ENCODE data around the gene CALML6.

The CALML6 gene

DNA sequence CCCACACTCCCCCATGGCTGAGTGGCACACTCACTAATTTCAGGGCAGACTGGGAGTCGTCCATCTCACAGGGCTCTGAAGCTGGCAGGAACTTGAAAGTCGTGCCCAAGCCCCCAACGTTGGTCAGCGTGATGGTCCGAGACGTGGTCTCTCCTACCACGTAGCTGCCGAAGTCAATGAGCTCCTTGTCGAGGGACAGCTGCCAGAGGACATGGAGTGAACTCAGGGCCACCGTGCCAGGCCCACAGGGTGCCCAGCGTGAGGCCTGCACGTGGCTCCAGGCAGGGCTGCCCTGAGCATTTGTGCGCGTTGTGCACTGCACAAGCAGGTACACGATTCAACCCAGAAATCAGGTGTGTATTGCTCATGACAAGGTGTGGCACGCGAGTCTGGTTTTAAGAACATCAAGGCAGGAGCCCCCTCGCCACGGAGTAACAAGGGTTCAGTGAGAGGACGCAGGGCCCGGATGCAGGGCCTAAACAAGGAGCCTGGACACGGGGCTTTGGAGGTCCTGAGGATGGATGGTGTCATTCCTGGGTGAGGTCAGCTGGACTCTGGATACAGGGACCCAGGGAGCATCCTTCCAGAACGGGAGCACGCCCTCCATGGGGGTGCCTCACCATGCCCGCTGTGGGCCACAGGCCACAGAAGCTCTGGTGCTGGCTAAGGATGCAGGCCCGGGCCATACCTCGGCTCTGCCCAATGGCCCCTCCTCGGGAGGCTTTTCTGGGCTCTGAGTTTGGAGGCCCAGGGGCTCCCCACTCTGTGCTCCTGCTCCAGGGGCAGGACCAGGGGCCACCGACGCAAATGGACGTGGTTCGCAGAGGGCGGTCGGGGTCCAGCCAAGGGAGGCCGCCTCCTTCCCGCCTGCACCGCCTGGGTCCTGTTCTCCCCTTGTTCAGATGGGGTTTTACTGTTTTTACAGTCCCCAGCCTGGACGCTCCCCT is 41.8 kb downstream of the CALML6 start:
- Histone ChIP-seq H3K9me3 (replicated peaks; ENCODE audit: low read length) (no peaks in the 10 kb centered on the region), H3K4me1 (ENCODE audit: control insufficient read depth, insufficient read depth, low read length) (peaks cover 5% of the 10 kb centered on the region), H3K4me3 (ENCODE audit: low read length) (no peak overlapping the region), H3K4me2 (ENCODE audit: low read length) (no peak overlapping the region), H3K27me3 (ENCODE audit: control insufficient read depth, insufficient read depth, low read length) (peaks cover 61% of the 10 kb centered on the region), H3K36me3 (ENCODE audit: insufficient read depth, low read length) (no peaks in the 10 kb centered on the region), H3K9ac (ENCODE audit: low read depth, low read length) (no peak overlapping the region)

- Histone ChIP-seq H3K36me3 (ENCODE audit: insufficient read depth, low read length) (no peaks in the 10 kb centered on the region), H3K27me3 (ENCODE audit: control insufficient read depth, insufficient read depth, low read length) (peaks cover 62% of the 10 kb centered on the region), H3K9ac (ENCODE audit: low read depth, low read length) (no peak overlapping the region), H3K4me3 (ENCODE audit: low read length) (no peak overlapping the region), H3K4me1 (ENCODE audit: control insufficient read depth, insufficient read depth, low read length) (peaks cover 5% of the 10 kb centered on the region), H3K4me2 (ENCODE audit: low read length) (no peak overlapping the region), H3K9me3 (replicated peaks; ENCODE audit: low read length) (no peaks in the 10 kb centered on the region)
These were observed 42.5 kb downstream of the CALML6 start for GRCh38 chr1:1957533-1957961.

DNA sequence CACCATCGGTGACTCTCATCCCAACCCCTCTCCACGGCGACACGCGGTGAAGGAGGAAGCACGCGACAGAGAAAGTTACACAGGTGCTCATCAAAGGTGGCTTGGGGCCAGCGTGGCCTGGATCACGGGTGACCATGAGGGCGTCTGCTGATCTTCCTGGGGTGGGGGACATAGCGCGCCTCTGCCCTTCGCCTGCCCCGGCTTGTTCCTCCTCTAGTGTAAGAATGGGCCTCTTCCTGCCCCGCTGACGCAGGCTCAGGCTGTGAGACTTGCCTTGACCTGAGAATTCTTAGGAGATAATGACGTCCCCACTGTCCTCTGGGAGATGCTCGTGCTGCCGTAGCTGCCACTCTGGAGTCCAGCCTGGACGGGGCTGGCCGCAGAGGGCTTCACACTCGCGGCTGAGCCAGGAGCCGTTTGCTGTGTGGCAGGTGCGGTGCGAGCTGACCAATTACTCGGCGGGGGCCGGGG is 43.0 kb downstream of the CALML6 start:
- Histone ChIP-seq H3K4me3 (ENCODE audit: low read length) (no peak overlapping the region), H3K9me3 (replicated peaks; ENCODE audit: low read length) (no peaks in the 10 kb centered on the region), H3K27me3 (ENCODE audit: control insufficient read depth, insufficient read depth, low read length) (peaks cover 63% of the 10 kb centered on the region), H3K36me3 (ENCODE audit: insufficient read depth, low read length) (no peaks in the 10 kb centered on the region), H3K9ac (ENCODE audit: low read depth, low read length) (no peak overlapping the region), H3K4me2 (ENCODE audit: low read length) (no peak overlapping the region), H3K4me1 (ENCODE audit: control insufficient read depth, insufficient read depth, low read length) (peaks cover 5% of the 10 kb centered on the region)

- Histone ChIP-seq H3K36me3 (ENCODE audit: insufficient read depth, low read length) (no peaks in the 10 kb centered on the region), H3K4me2 (ENCODE audit: low read length) (no peak overlapping the region), H3K4me3 (ENCODE audit: low read length) (no peak overlapping the region), H3K4me1 (ENCODE audit: control insufficient read depth, insufficient read depth, low read length) (peaks cover 5% of the 10 kb centered on the region), H3K9me3 (replicated peaks; ENCODE audit: low read length) (no peaks in the 10 kb centered on the region), H3K27me3 (ENCODE audit: control insufficient read depth, insufficient read depth, low read length) (peaks cover 64% of the 10 kb centered on the region), H3K9ac (ENCODE audit: low read depth, low read length) (no peak overlapping the region)
These were observed 44.4 kb downstream of the CALML6 start for GRCh38 chr1:1959459-1959839.

DNA sequence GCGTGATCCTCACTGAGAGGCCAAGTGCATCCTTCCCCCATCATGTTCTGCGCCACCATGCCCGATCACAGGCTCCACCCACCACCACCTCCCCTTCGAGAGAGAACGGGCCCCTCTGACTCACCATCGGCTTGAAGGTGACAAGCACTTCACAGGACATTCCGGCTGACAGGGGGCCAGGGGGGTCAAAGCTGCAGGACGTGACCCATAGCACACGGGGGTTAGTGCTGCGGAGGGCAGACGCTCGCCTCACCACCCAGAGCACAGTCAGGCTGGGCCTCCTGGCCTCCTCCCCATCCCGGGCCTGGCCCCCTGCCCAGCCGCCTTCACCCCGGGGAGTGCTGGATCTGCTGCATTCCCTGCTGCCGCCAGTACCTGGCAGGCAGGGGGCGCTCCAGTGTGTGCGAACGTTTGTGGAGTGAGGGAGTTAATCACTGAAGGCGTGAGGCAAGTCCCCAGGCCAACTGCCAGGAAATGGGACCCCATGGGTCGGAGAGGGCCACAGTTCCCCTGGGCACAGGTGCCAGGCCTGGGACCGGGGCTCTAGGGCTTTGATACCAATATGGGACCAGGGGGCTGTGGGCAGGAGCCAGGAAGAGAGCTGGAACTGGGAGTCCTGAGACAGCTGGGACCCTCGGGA is 44.9 kb downstream of the CALML6 start:
- H3K4me2 ChIP-seq (ENCODE audit: low read length): no peak overlapping the region
- peaks cover 5% of the 10 kb centered on the region for H3K4me1 ChIP-seq (ENCODE audit: control insufficient read depth, insufficient read depth, low read length)
- peaks cover 67% of the 10 kb centered on the region for H3K27me3 ChIP-seq (ENCODE audit: control insufficient read depth, insufficient read depth, low read length)
- H3K9ac ChIP-seq (ENCODE audit: low read depth, low read length): no peak overlapping the region
- no peak overlapping the region for H3K4me3 ChIP-seq (ENCODE audit: low read length)
- no peaks in the 10 kb centered on the region for H3K9me3 ChIP-seq (replicated peaks; ENCODE audit: low read length)
- H3K36me3 ChIP-seq (ENCODE audit: insufficient read depth, low read length): no peaks in the 10 kb centered on the region

DNA sequence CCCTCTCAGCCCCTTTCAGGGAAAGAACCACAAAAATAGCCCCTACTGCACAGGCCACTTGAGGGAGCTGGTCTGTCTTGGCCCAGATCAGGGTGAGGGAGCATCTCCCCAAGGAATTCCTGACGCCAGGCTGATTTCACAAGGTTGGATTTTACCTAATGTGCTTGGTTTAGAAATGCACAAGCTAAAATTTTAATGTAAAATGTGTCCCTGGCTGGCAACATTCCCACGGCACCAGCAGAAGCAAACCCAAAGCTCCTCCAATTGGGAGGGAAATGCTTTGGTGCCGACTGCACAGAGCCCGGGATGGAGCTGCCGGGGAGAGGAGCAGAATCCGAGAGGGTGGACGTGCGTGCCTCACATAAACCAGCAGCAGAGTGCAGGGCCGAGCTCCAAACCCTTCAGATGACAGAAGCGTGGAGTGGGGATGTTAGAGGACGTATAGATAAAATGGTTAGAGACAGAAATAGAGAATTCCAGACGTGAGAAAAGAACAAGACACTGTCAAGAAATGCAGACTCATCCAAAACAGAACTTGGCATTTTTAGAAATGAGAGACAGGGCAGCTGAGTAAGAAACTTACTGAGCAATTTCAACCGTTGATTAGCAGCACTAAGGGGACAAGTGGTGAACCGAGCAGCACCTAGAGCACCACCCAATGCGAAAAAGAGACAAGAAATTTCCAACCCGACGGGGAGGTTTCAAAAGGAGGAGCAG is 45.6 kb downstream of the CALML6 start:
- Histone ChIP-seq H3K36me3 (ENCODE audit: insufficient read depth, low read length) (no peaks in the 10 kb centered on the region), H3K9ac (ENCODE audit: low read depth, low read length) (no peak overlapping the region), H3K4me2 (ENCODE audit: low read length) (no peak overlapping the region), H3K27me3 (ENCODE audit: control insufficient read depth, insufficient read depth, low read length) (peaks cover 74% of the 10 kb centered on the region), H3K4me1 (ENCODE audit: control insufficient read depth, insufficient read depth, low read length) (peaks cover 5% of the 10 kb centered on the region), H3K4me3 (ENCODE audit: low read length) (no peak overlapping the region), H3K9me3 (replicated peaks; ENCODE audit: low read length) (no peaks in the 10 kb centered on the region)

DNA sequence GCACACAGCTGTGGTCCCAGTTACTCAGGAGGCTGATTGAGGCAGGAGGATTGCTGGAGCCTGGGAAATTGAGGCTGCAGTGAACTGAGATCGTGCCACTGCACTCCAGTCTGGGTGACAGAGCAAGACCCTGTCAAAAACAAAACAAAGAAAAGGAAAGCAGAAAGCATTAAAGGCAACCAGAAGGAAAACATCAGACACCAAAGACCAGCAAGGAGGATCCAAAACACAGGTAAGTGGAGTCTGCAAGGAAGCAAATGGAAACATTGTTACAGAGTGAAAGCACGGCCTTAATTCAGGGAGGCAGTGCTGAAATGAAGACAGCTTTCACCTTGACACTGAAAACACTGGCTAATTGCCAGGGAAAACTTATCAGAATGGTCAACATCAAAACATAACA is 47.7 kb downstream of the CALML6 start:
- Histone ChIP-seq H3K9ac (ENCODE audit: low read depth, low read length) (no peak overlapping the region), H3K36me3 (ENCODE audit: insufficient read depth, low read length) (no peaks in the 10 kb centered on the region), H3K9me3 (replicated peaks; ENCODE audit: low read length) (no peaks in the 10 kb centered on the region), H3K4me2 (ENCODE audit: low read length) (no peak overlapping the region), H3K4me3 (ENCODE audit: low read length) (no peak overlapping the region), H3K4me1 (ENCODE audit: control insufficient read depth, insufficient read depth, low read length) (peaks cover 5% of the 10 kb centered on the region), H3K27me3 (ENCODE audit: control insufficient read depth, insufficient read depth, low read length) (peaks cover 71% of the 10 kb centered on the region)

DNA sequence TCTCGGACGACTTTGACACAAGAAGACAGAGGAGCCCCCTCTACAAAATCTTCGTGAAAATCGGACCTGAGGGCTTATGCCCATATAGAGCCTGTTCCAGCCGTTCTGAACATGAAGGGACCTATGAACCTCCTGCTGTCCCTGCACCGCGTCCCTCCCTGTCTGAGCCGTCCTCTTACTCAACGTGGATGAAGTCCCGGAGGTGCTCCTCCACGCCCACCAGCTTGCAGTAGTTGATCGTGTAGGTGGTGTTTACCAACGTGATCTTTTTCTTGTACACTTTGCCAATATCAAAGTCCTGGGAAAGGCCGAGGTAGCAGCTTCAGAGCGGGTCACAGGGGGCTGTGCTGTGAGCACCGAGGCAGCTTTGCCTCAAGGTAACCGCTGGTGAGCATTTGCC is 48.5 kb downstream of the CALML6 start:
- Histone ChIP-seq H3K36me3 (ENCODE audit: insufficient read depth, low read length) (no peaks in the 10 kb centered on the region), H3K9ac (ENCODE audit: low read depth, low read length) (no peak overlapping the region), H3K4me2 (ENCODE audit: low read length) (no peak overlapping the region), H3K4me1 (ENCODE audit: control insufficient read depth, insufficient read depth, low read length) (peaks cover 5% of the 10 kb centered on the region), H3K27me3 (ENCODE audit: control insufficient read depth, insufficient read depth, low read length) (peaks cover 72% of the 10 kb centered on the region), H3K9me3 (replicated peaks; ENCODE audit: low read length) (no peaks in the 10 kb centered on the region), H3K4me3 (ENCODE audit: low read length) (no peak overlapping the region)

DNA sequence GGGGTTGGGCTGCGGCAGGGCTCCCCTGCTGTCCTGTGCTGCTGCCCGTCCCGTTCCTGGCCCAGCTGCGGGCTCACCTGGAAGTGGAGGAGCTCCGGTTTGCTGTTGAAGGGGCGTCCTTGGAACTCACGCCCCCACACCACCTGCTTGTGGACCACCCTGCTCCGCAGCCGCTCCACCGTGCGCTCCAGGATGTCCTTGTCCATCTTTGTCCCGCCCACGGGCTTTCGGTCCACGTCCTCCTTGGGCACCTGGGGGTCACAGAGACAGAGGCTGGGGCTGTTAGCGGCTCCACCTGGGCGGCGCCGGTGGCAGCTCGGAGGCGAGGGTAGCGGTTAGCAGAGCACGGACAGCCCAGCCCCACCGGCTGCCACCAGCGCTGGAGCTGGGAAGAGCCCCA is 49.8 kb downstream of the CALML6 start:
- H3K36me3 ChIP-seq (ENCODE audit: insufficient read depth, low read length): no peaks in the 10 kb centered on the region
- no peak overlapping the region for H3K4me2 ChIP-seq (ENCODE audit: low read length)
- H3K4me1 ChIP-seq (ENCODE audit: control insufficient read depth, insufficient read depth, low read length): peaks cover 3% of the 10 kb centered on the region
- H3K27me3 ChIP-seq (ENCODE audit: control insufficient read depth, insufficient read depth, low read length): peaks cover 63% of the 10 kb centered on the region
- no peaks in the 10 kb centered on the region for H3K9me3 ChIP-seq (replicated peaks; ENCODE audit: low read length)
- H3K4me3 ChIP-seq (ENCODE audit: low read length): no peak overlapping the region
- H3K9ac ChIP-seq (ENCODE audit: low read depth, low read length): no peak overlapping the region

DNA sequence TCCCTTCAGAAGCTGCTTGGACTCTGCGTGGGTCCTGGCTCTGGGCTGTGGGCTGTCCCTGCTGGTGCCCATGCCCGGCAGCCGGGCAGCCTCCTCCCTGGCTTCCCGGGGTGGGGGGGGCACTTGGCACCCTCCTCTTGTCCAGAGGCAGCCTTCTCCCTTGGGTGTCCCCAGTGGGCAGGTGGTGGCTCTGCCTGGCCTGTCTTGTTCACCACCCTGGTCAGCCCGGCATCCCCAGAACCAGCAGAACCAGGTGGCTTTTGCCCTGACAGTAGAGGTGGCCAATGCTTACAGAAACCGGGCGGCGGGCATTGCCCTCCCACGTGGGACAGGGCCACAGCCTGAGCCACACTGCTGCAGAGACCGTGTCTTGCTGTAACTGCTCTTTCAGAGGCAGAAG is 50.5 kb downstream of the CALML6 start:
- Histone ChIP-seq H3K36me3 (ENCODE audit: insufficient read depth, low read length) (no peaks in the 10 kb centered on the region), H3K9me3 (replicated peaks; ENCODE audit: low read length) (no peaks in the 10 kb centered on the region), H3K4me3 (ENCODE audit: low read length) (no peak overlapping the region), H3K4me1 (ENCODE audit: control insufficient read depth, insufficient read depth, low read length) (no peaks in the 10 kb centered on the region), H3K4me2 (ENCODE audit: low read length) (no peak overlapping the region), H3K9ac (ENCODE audit: low read depth, low read length) (no peak overlapping the region), H3K27me3 (ENCODE audit: control insufficient read depth, insufficient read depth, low read length) (peaks cover 55% of the 10 kb centered on the region)

- Histone ChIP-seq H3K9me3 (replicated peaks; ENCODE audit: low read length) (peaks cover 4% of the 10 kb centered on the region), H3K4me2 (ENCODE audit: low read length) (no peak overlapping the region), H3K4me3 (ENCODE audit: low read length) (no peak overlapping the region), H3K27me3 (ENCODE audit: control insufficient read depth, insufficient read depth, low read length) (peaks cover 49% of the 10 kb centered on the region), H3K36me3 (ENCODE audit: insufficient read depth, low read length) (no peaks in the 10 kb centered on the region), H3K4me1 (ENCODE audit: control insufficient read depth, insufficient read depth, low read length) (no peaks in the 10 kb centered on the region), H3K9ac (ENCODE audit: low read depth, low read length) (no peak overlapping the region)
These were observed 51.1 kb downstream of the CALML6 start for GRCh38 chr1:1966071-1966740.
